WTC11 (cell line): ENCODE data around the gene HES5.

Experiments used
- ELF4 ChIP-seq: sonication (generic); formaldehyde crosslinking; IDR thresholded peaks from 2 replicates; pipeline ENCODE4 v1.8.1; 2022; ENCODE audit warnings: low read depth, mild to moderate bottlenecking, moderate library complexity, missing genetic modification reagents
- NFYB ChIP-seq: sonication (generic); formaldehyde crosslinking; conservative IDR thresholded peaks from 2 replicates; pipeline ENCODE4 v1.8.0; 2022; ENCODE audit warnings: low read depth, missing genetic modification reagents
- NR2C2 ChIP-seq: sonication (generic); formaldehyde crosslinking; IDR thresholded peaks from 2 replicates; pipeline ENCODE4 v1.8.0; 2022; ENCODE audit warnings: mild to moderate bottlenecking, missing genetic modification reagents
- NR3C1 ChIP-seq: sonication (generic); formaldehyde crosslinking; conservative IDR thresholded peaks from 2 replicates; pipeline ENCODE4 v1.8.1; 2023; ENCODE audit warnings: low read depth, mild to moderate bottlenecking, missing genetic modification reagents
- TEAD4 ChIP-seq: sonication (generic); formaldehyde crosslinking; IDR thresholded peaks from 2 replicates; pipeline ENCODE4 v1.8.0; 2022; ENCODE audit warnings: mild to moderate bottlenecking, missing genetic modification reagents
- TF ChIP-seq, protein P1 (sequence below): sonication (generic); formaldehyde crosslinking; conservative IDR thresholded peaks from 2 replicates; pipeline ENCODE4 v1.8.1; 2022; ENCODE audit warnings: mild to moderate bottlenecking, missing genetic modification reagents
- TF ChIP-seq, protein P2 (sequence below): fragments of 200-600 bp; IDR thresholded peaks from 2 replicates; pipeline ENCODE4 v1.8.0; 2022; ENCODE audit warnings: antibody characterized with exemption
- TF ChIP-seq, protein P3 (sequence below): sonication (generic); formaldehyde crosslinking; IDR thresholded peaks from 2 replicates; pipeline ENCODE4 v1.8.1; 2023; ENCODE audit warnings: mild to moderate bottlenecking, missing genetic modification reagents, moderate library complexity
- TF ChIP-seq, protein P4 (sequence below): sonication (generic); formaldehyde crosslinking; IDR thresholded peaks from 2 replicates; pipeline ENCODE4 v1.8.1; 2022; ENCODE audit warnings: low read depth, missing genetic modification reagents, borderline replicate concordance
- TF ChIP-seq, protein P5 (sequence below): fragments of 250-450 bp; sonication (Bioruptor Pico); IDR thresholded peaks from 2 replicates; pipeline ENCODE4 v1.9.0; 2021; ENCODE audit warnings: mild to moderate bottlenecking
- TF ChIP-seq, protein P6 (sequence below): sonication (generic); formaldehyde crosslinking; IDR thresholded peaks from 2 replicates; pipeline ENCODE4 v1.8.1; 2023; ENCODE audit warnings: mild to moderate bottlenecking, missing genetic modification reagents, moderate library complexity
- TF ChIP-seq, protein P7 (sequence below): sonication (generic); formaldehyde crosslinking; IDR thresholded peaks from 2 replicates; pipeline ENCODE4 v1.8.0; 2022; ENCODE audit warnings: mild to moderate bottlenecking, missing genetic modification reagents

DNA sequence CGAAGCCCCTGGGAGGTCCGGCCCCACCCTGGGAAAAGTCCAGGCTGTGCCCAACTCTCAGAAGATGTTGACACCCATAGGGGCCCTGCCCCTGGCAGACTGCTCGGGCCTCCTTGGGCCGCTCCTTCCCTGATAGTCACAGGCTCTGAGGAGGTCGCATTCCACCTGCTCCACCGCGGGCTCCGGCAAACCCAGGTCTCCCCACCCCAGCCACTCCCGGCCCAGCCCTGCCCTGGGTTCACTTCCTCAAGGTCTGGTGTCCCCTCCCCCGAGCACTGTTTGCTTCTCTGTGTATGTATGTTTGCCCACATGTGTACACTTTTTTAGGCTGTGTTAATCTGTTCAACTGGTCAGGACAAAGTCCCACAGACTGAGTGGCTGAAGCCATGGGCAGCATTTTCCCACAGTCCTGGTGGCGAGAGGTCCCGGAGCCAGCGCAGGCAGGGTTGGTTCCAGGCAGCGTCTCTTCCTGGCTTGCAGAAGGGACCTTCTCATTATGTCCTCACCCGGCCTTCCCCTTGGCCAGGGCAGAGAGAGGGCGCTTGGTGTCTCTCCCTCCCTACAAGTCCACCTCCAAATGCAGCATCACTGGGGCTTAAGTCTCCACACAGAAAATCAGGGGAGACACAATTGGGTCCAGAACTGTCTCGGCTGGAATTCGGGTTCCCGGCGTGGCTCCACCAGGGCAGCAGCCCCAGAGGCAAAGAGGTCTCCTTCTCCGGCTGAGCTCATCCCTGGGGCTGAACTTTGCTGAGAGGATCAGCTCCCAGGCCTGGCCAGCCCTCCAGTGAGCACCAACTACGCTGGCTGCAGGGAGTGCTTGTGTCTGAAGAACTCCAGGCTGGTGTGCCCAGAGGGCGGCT, 46.0 kb upstream of the HES5 start:
- TF ChIP-seq, protein P1, sequence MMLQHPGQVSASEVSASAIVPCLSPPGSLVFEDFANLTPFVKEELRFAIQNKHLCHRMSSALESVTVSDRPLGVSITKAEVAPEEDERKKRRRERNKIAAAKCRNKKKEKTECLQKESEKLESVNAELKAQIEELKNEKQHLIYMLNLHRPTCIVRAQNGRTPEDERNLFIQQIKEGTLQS (CRISPR knock-in tag), result no peak
- TF ChIP-seq NR2C2 (CRISPR knock-in tag) (no peak), ELF4 (CRISPR knock-in tag) (no peak), TEAD4 (CRISPR knock-in tag) (no peak), NFYB (no peak), NR3C1 (CRISPR knock-in tag) (no peak)
- TF ChIP-seq, protein P2, sequence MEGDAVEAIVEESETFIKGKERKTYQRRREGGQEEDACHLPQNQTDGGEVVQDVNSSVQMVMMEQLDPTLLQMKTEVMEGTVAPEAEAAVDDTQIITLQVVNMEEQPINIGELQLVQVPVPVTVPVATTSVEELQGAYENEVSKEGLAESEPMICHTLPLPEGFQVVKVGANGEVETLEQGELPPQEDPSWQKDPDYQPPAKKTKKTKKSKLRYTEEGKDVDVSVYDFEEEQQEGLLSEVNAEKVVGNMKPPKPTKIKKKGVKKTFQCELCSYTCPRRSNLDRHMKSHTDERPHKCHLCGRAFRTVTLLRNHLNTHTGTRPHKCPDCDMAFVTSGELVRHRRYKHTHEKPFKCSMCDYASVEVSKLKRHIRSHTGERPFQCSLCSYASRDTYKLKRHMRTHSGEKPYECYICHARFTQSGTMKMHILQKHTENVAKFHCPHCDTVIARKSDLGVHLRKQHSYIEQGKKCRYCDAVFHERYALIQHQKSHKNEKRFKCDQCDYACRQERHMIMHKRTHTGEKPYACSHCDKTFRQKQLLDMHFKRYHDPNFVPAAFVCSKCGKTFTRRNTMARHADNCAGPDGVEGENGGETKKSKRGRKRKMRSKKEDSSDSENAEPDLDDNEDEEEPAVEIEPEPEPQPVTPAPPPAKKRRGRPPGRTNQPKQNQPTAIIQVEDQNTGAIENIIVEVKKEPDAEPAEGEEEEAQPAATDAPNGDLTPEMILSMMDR, result no peak
- TF ChIP-seq, protein P3, sequence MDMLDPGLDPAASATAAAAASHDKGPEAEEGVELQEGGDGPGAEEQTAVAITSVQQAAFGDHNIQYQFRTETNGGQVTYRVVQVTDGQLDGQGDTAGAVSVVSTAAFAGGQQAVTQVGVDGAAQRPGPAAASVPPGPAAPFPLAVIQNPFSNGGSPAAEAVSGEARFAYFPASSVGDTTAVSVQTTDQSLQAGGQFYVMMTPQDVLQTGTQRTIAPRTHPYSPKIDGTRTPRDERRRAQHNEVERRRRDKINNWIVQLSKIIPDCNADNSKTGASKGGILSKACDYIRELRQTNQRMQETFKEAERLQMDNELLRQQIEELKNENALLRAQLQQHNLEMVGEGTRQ (CRISPR knock-in tag), result no peak
- TF ChIP-seq, protein P4, sequence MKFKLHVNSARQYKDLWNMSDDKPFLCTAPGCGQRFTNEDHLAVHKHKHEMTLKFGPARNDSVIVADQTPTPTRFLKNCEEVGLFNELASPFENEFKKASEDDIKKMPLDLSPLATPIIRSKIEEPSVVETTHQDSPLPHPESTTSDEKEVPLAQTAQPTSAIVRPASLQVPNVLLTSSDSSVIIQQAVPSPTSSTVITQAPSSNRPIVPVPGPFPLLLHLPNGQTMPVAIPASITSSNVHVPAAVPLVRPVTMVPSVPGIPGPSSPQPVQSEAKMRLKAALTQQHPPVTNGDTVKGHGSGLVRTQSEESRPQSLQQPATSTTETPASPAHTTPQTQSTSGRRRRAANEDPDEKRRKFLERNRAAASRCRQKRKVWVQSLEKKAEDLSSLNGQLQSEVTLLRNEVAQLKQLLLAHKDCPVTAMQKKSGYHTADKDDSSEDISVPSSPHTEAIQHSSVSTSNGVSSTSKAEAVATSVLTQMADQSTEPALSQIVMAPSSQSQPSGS, result no peak
- TF ChIP-seq, protein P5, sequence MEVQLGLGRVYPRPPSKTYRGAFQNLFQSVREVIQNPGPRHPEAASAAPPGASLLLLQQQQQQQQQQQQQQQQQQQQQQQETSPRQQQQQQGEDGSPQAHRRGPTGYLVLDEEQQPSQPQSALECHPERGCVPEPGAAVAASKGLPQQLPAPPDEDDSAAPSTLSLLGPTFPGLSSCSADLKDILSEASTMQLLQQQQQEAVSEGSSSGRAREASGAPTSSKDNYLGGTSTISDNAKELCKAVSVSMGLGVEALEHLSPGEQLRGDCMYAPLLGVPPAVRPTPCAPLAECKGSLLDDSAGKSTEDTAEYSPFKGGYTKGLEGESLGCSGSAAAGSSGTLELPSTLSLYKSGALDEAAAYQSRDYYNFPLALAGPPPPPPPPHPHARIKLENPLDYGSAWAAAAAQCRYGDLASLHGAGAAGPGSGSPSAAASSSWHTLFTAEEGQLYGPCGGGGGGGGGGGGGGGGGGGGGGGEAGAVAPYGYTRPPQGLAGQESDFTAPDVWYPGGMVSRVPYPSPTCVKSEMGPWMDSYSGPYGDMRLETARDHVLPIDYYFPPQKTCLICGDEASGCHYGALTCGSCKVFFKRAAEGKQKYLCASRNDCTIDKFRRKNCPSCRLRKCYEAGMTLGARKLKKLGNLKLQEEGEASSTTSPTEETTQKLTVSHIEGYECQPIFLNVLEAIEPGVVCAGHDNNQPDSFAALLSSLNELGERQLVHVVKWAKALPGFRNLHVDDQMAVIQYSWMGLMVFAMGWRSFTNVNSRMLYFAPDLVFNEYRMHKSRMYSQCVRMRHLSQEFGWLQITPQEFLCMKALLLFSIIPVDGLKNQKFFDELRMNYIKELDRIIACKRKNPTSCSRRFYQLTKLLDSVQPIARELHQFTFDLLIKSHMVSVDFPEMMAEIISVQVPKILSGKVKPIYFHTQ, result no peak
- TF ChIP-seq, protein P6, sequence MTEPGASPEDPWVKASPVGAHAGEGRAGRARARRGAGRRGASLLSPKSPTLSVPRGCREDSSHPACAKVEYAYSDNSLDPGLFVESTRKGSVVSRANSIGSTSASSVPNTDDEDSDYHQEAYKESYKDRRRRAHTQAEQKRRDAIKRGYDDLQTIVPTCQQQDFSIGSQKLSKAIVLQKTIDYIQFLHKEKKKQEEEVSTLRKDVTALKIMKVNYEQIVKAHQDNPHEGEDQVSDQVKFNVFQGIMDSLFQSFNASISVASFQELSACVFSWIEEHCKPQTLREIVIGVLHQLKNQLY, result no peak
- TF ChIP-seq, protein P7, sequence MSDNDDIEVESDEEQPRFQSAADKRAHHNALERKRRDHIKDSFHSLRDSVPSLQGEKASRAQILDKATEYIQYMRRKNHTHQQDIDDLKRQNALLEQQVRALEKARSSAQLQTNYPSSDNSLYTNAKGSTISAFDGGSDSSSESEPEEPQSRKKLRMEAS, result no peak
